OCI-LY1 (cell line): ENCODE data around the gene CSMD2.
"Not testable (repeated sequence)": the region's sequence is repeated elsewhere in the genome, so short reads cannot be mapped to it uniquely, and the experiment has no call there.

ENCODE experiments used
- H2AFZ ChIP-seq: fragments of 200-600 bp; sonication (generic), shearing (Covaris generic); 2 replicates; pipeline ENCODE4 v1.6.0; 2014; ENCODE audit warnings: antibody characterized with exemption, mild to moderate bottlenecking, low read length
- H3F3A ChIP-seq: fragments of 200-600 bp; sonication (generic), shearing (Covaris generic); 2 replicates; pipeline ENCODE4 v1.6.0; 2014; ENCODE audit warnings: mild to moderate bottlenecking, antibody characterized with exemption, low read length, moderate library complexity; ENCODE audit not compliant: insufficient read depth
- H3K27ac ChIP-seq: fragments of 200-600 bp; sonication (generic); 2 replicates; pipeline ENCODE4 v1.5.1; 2014; ENCODE audit warnings: low read length, mixed run types, mild to moderate bottlenecking, low read depth; ENCODE audit not compliant: poor library complexity, severe bottlenecking
- H3K27me3 ChIP-seq: fragments of 200-600 bp; sonication (generic); 2 replicates; pipeline ENCODE4 v1.6.0; 2014; ENCODE audit warnings: antibody characterized with exemption, mild to moderate bottlenecking, low read length, moderate library complexity; ENCODE audit not compliant: insufficient read depth
- H3K36me3 ChIP-seq: fragments of 200-600 bp; sonication (generic); 2 replicates; pipeline ENCODE4 v1.6.1; 2014; ENCODE audit warnings: mild to moderate bottlenecking, antibody characterized with exemption, low read length, moderate library complexity, mixed read lengths; ENCODE audit not compliant: insufficient read depth
- H3K4me1 ChIP-seq: fragments of 200-600 bp; sonication (generic); 2 replicates; pipeline ENCODE4 v1.5.1; 2014; ENCODE audit warnings: mild to moderate bottlenecking, low read length, moderate library complexity; ENCODE audit not compliant: insufficient read depth, severe bottlenecking
- H3K4me2 ChIP-seq: fragments of 200-600 bp; sonication (generic), shearing (Covaris generic); 2 replicates; pipeline ENCODE4 v1.6.1; 2014; ENCODE audit warnings: low read length
- H3K4me3 ChIP-seq: fragments of 200-600 bp; sonication (generic); 2 replicates; pipeline ENCODE4 v1.5.1; 2014; ENCODE audit warnings: low read length, low read depth, mild to moderate bottlenecking, mixed read lengths; ENCODE audit not compliant: poor library complexity, severe bottlenecking
- H3K79me2 ChIP-seq: fragments of 200-600 bp; shearing (Covaris generic); 2 replicates; pipeline ENCODE4 v1.6.1; 2016; ENCODE audit warnings: mixed run types, low read length, mixed read lengths; ENCODE audit not compliant: insufficient read depth
- H3K9ac ChIP-seq: fragments of 200-600 bp; sonication (generic), shearing (Covaris generic); 2 replicates; pipeline ENCODE4 v1.6.1; 2014; ENCODE audit warnings: mild to moderate bottlenecking, low read length, mixed read lengths
- H3K9me2 ChIP-seq: fragments of 200-600 bp; sonication (generic), shearing (Covaris generic); 2 replicates; pipeline ENCODE4 v1.6.1; 2014; ENCODE audit warnings: low read depth, mild to moderate bottlenecking, low read length, mixed read lengths
- H3K9me3 ChIP-seq: fragments of 200-600 bp; shearing (Covaris generic); 2 replicates; pipeline ENCODE4 v1.6.1; 2014; ENCODE audit warnings: low read length, mixed read lengths
- H4K20me1 ChIP-seq: fragments of 200-600 bp; sonication (generic), shearing (Covaris generic); 2 replicates; pipeline ENCODE4 v1.6.0; 2016; ENCODE audit warnings: mild to moderate bottlenecking, low read length; ENCODE audit not compliant: insufficient read depth
- CTCF ChIP-seq: fragments of 200-600 bp; sonication (generic), shearing (Covaris generic); IDR thresholded peaks from 2 replicates; pipeline ENCODE4 v1.5.1; 2017; ENCODE audit warnings: mild to moderate bottlenecking, antibody characterized with exemption, low read length, moderate library complexity, mixed read lengths
- EZH2 ChIP-seq: fragments of 200-600 bp; sonication (generic), shearing (Covaris generic); IDR thresholded peaks from 2 replicates; pipeline ENCODE4 v1.8.0; 2017; ENCODE audit warnings: borderline replicate concordance, mixed run types, mild to moderate bottlenecking, antibody characterized with exemption, low read length, moderate library complexity, mixed read lengths

CSMD2 gene

GRCh38 chr1:34024485-34024884, 140.5 kb downstream of the CSMD2 start:
- no peak overlapping the region for H2AFZ ChIP-seq
- no peaks in the 10 kb centered on the region for H3K79me2 ChIP-seq

GRCh38 chr1:34019741-34020552, 145.1 kb downstream of the CSMD2 start:
- Histone ChIP-seq H3K79me2 (no peaks in the 10 kb centered on the region), H2AFZ (no peak overlapping the region), H3K9me3 (no peaks in the 10 kb centered on the region), H3K27ac (no peak overlapping the region), H4K20me1 (no peaks in the 10 kb centered on the region), H3K4me2 (no peak overlapping the region), H3K4me1 (no peaks in the 10 kb centered on the region), H3F3A (no peaks in the 10 kb centered on the region), H3K36me3 (no peaks in the 10 kb centered on the region), H3K27me3 (no peaks in the 10 kb centered on the region), H3K4me3 (no peak overlapping the region), H3K9ac (no peak overlapping the region), H3K9me2 (no peaks in the 10 kb centered on the region)
- TF ChIP-seq EZH2 = no peak
- no peak for TF ChIP-seq CTCF

More at GRCh38 chr1:34024485-34024884, 140.5 kb downstream of the CSMD2 start:
- H3K9ac ChIP-seq = no peak overlapping the region
- no peaks in the 10 kb centered on the region for H4K20me1 ChIP-seq
- no peak overlapping the region for H3K27ac ChIP-seq
- no peak overlapping the region for H3K4me3 ChIP-seq
- H3K4me2 ChIP-seq = no peak overlapping the region
- H3K36me3 ChIP-seq = no peaks in the 10 kb centered on the region
- H3K4me1 ChIP-seq = no peaks in the 10 kb centered on the region
- H3K9me3 ChIP-seq = no peaks in the 10 kb centered on the region
- no peaks in the 10 kb centered on the region for H3K27me3 ChIP-seq
- no peaks in the 10 kb centered on the region for H3K9me2 ChIP-seq
- TF ChIP-seq CTCF (no peak), EZH2 (no peak)
- no peaks in the 10 kb centered on the region for H3F3A ChIP-seq

- no peaks in the 10 kb centered on the region for H3F3A ChIP-seq
- H2AFZ ChIP-seq = no peak overlapping the region
- H3K9ac ChIP-seq = no peak overlapping the region
- H3K27me3 ChIP-seq = no peaks in the 10 kb centered on the region
- no peaks in the 10 kb centered on the region for H4K20me1 ChIP-seq
- H3K9me3 ChIP-seq = no peaks in the 10 kb centered on the region
- no peak for TF ChIP-seq CTCF
- TF ChIP-seq EZH2 = no peak
- H3K4me3 ChIP-seq = no peak overlapping the region
- H3K36me3 ChIP-seq = no peaks in the 10 kb centered on the region
- no peak overlapping the region for H3K27ac ChIP-seq
- H3K9me2 ChIP-seq = no peaks in the 10 kb centered on the region
- H3K4me2 ChIP-seq = no peak overlapping the region
- no peaks in the 10 kb centered on the region for H3K4me1 ChIP-seq
- no peaks in the 10 kb centered on the region for H3K79me2 ChIP-seq
Measured at GRCh38 chr1:34018285-34018684, 146.7 kb downstream of the CSMD2 start.

GRCh38 chr1:34016281-34016680, 148.7 kb downstream of the CSMD2 start:
- not testable (repeated sequence) for H4K20me1 ChIP-seq, H3K79me2 ChIP-seq, H3K27ac ChIP-seq, H3K4me2 ChIP-seq, H3K9me3 ChIP-seq, H3K4me3 ChIP-seq, H3K36me3 ChIP-seq, H3K27me3 ChIP-seq, H3F3A ChIP-seq, H3K9ac ChIP-seq, H3K4me1 ChIP-seq, H2AFZ ChIP-seq, H3K9me2 ChIP-seq
